Posterior cingulate gyrus (tissue), 11 donors: Measurements from ENCODE around the gene SLC25A39.
"Not testable (repeated sequence)": the region's sequence is repeated elsewhere in the genome, so short reads cannot be mapped to it uniquely, and the experiment has no call there.

ENCODE experiments used
- DNase-seq, 10 donors: peaks; one replicate each; pipeline versions ENCODE4 v3.0.0 to v3.0.0-alpha.2; 2020 to 2021; ENCODE audit warnings: mixed read lengths in 3 of 10
- intact Hi-C: fragments of 100-400 bp; cut with DNase I; formaldehyde crosslinking; loops from one replicate; pipeline ENCODE4 v1.15.1; 2023

SLC25A39 gene

GRCh38 chr17:44338702-44339101, 14.1 kb upstream of the SLC25A39 start:
- DNase-seq = no peak
- intact Hi-C loops = no loop called here

DNA sequence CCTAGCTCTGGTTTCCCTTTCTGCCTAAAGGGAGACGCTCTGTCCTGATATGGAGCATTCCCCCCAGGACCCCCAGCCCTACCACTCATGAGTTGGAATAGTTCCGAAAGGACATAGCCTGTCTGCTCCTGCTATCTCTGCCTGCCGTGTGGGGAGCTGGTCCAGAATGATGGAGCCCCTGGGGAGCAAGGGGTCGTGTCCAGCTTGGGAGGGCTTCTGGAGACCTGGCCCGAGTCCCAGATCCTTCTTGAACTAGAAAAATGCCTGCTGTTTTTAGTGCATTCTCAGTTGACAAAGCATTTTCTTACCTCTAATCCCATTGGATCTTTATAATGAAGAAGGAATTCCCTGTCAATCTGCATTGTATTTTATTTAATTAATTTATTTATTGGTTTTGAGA, 11.3 kb upstream of the SLC25A39 start:
- no peak for DNase-seq
- intact Hi-C loops = no loop called here

- no peak for DNase-seq
- intact Hi-C loops = no loop called here
Observed at GRCh38 chr17:44335564-44335963, 10.9 kb upstream of the SLC25A39 start.

DNA sequence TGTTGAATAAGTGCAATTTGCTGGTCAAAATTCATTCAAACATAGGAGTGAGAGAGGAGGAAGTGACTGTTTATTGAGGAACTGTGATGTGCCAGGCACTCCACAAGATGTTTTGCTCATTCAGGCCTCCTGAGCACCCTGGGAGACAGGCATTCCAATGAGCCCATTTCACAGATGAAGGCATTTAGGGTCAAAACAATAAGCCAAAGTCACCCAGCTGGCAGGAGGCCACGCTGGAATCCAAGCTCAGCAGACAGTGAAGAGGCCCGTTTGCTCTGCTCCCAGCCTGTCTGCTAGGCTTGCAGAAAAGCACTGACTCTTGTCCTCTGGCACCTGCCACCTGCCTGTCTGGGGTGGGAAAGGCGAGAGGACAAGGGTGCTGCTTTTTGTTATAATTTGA, 10.1 kb upstream of the SLC25A39 start:
- intact Hi-C loops = no loop called here
- no peak for DNase-seq

DNA sequence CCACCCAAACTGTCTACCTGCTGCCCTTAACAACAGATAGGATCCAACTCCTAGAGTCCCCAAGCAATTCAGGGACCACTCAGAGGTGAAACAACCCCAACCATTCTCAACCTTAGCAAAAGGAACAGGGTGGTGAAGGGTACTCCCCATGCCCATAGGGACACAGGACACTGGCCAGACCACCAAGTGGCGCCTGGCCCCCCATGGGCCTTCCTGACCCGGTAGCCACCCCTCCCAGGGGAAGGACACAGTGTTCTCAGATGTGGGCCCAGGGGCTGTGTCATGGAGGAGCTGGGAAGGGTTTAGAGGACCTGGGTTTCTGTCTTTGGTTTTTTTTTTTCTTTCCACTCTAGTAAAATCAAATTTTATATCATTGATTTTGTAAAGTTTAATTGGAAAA, 9.7 kb upstream of the SLC25A39 start:
- DNase-seq = no peak
- intact Hi-C loops = no loop called here

DNA sequence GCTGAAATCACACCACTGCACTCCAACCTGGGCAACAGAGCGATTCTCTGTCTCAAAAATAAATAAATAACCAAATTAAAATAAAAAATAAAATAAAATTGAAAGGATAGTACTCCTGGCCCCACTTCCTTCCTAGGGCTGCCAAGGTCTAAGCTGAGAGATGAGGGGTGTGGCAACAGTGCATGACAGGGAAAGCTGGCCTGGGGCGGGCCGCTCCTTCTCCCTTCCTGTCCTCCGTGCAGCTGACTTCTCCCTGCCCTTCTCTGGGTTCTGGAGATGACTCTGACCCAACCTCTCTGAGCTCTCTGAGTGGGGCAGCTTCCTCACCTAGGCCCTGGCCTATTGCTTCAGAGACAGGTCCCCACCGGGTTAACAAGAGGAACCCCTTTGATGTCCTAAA, 8.7 kb upstream of the SLC25A39 start:
- intact Hi-C loops = no loop called here
- DNase-seq = no peak

- DNase-seq = peak in 5 of 10 donors; percentile 62 to 85 (median 65)
- intact Hi-C loops = loop anchor here (2.0 kb wide), 1 partner anchor 121 kb away; no protein-coding TSS in a partner anchor
Observed at GRCh38 chr17:44331249-44331760, 6.7 kb upstream of the SLC25A39 start.

DNA sequence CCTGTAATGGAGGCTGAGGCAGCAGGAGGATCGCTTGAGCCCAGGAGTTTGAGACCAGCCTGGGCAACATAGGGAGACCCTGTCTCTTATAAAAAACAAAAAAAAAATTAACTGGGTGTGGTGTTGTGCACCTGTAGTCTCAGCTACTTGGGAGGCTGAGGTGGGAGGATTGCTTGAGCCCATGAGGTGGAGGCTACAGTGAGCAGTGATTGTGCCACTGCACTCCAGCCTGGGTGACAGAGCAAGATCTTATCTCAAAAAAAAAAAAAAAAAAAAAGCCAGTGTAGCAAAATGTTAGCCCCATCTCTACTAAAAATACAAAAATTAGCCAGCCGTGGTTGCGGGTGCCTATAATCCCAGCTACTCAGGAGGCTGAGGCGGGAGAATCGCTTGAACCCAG, 5.6 kb upstream of the SLC25A39 start:
- intact Hi-C loops = loop anchor here (2.0 kb wide), 1 partner anchor 119 kb away; no protein-coding TSS in a partner anchor
- not testable (repeated sequence) for DNase-seq

DNA sequence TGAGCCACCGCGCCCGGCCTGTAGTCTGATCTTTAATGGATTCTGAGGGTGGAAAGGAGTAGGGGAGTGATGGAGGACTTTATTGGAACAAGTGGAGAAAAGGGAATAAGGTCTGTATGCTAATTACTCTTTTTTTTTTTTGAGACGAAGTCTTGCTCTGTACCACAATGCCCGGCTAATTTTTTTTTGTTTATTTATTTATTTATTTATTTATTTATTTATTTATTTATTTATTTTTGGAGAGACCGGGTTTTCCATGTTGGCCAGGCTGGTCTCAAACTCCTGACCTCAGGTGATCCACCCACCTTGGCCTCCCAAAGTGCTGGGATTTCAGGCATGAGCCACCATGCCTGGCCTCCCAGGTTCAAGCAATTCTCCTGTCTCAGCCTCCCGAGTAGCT, 4.9 kb upstream of the SLC25A39 start:
- intact Hi-C loops = loop anchor here (5.0 to 10.0 kb wide), 2 partner anchors 187 to 205 kb away; partner anchors contain the start of genes HDAC5 and HROB
- not testable (repeated sequence) for DNase-seq

DNA sequence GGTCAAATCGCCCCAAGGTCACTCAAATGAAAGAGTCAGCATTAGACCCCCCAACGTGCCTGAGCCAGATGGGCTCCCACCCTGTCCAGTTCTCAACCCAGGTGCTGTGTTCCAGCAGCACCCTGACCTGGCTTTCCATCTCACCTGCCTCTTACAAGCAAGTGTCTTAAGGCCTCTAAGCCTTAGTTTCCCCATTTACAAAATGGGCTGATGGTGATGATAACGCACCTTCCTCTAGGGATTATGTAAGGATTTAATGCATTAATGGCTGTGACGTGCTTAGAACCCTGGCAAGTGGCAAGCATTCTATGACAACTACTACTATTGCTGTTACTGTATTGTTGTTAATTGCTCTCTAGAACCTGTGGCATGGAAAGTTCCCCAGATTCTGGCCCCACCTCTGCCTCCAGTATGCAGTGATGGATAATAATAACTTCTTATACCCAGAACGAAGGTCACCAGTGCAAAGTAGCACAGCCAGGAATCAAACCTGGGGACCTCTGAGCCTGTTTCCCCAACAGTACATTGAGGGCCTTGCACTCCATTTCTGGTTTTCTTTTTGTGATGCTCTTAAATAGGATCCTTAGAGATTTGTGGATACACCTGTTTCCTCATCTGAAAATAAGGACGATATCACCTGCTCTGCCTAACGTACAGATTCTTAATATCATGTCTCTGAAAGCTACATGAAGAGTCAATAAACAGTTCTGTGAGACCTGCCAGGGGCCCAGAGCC, 3.3 kb upstream of the SLC25A39 start:
- intact Hi-C loops = loop anchor here (2.0 to 10.0 kb wide), 4 partner anchors 19 to 203 kb away; partner anchors contain the start of genes HDAC5, HROB, RUNDC3A and UBTF

GRCh38 chr17:44326861-44327444, 2.3 kb upstream of the SLC25A39 start:
- intact Hi-C loops = loop anchor here (2.0 to 10.0 kb wide), 4 partner anchors 18 to 202 kb away; partner anchors contain the start of genes HDAC5, HROB, RUNDC3A and UBTF
- DNase-seq = peak; percentile 98 to 100 (median 100)

More for the DNA sequence above, 3.3 kb upstream of the SLC25A39 start:
- DNase-seq = no peak

- DNase-seq = peak in 1 of 10 donors; percentile 77
- intact Hi-C loops = loop anchor here (10.0 kb wide), 1 partner anchor 199 kb away; the partner anchor contains the start of gene HDAC5
Observed at GRCh38 chr17:44324092-44324570, 492 bp downstream of the SLC25A39 start.

- intact Hi-C loops = loop anchor here (10.0 kb wide), 1 partner anchor 199 kb away; the partner anchor contains the start of gene HDAC5
- peak in 1 of 10 donors; percentile 23 for DNase-seq
Observed at GRCh38 chr17:44323359-44324091, 1.1 kb downstream of the SLC25A39 start.

GRCh38 chr17:44322236-44322895, 2.3 kb downstream of the SLC25A39 start:
- peak in 1 of 10 donors; percentile 53 for DNase-seq
- intact Hi-C loops = loop anchor here (10.0 kb wide), 1 partner anchor 198 kb away; the partner anchor contains the start of gene HDAC5

GRCh38 chr17:44321246-44322120, 3.1 kb downstream of the SLC25A39 start:
- intact Hi-C loops = loop anchor here (10.0 kb wide), 1 partner anchor 197 kb away; the partner anchor contains the start of gene HDAC5
- DNase-seq = peak in 1 of 10 donors; percentile 55

- intact Hi-C loops = loop anchor here (10.0 kb wide), 1 partner anchor 195 kb away; the partner anchor contains the start of gene HDAC5
- no peak for DNase-seq
Observed at GRCh38 chr17:44320066-44320465, 4.6 kb downstream of the SLC25A39 start.

GRCh38 chr17:44318077-44318892, 6.3 kb downstream of the SLC25A39 start:
- DNase-seq = peak in 1 of 10 donors; percentile 79
- intact Hi-C loops = no loop called here

DNA sequence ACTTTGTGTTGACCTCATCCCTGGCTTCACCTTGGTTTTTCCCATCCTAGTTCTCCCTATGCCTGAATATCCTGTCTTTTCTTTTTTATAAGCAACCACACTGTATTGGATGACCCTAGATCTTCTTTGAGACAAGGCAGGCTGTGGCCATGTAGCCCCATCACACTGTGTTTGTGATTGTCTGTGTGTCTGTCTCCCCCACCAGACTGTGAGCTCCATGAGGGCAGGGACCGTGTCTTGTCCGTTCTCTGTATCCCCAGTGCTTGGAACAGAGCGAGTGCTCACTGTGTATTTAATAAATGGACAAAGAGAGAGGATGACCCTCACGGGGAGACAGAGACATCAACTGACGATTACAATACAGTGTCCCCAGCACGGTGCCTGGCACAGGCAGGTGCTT, 7.1 kb downstream of the SLC25A39 start:
- intact Hi-C loops = no loop called here

More for the DNA sequence above, 7.1 kb downstream of the SLC25A39 start:
- DNase-seq = peak in 1 of 10 donors; percentile 16
